ENCODE results near the gene CBX4. TPM values are rescaled to one million over a fixed set of nuclear protein-coding genes. Genes with fewer than 3 reads are reported as not detected.

Gene CBX4
- polyA plus RNA-seq, 1 of the 3 experiments (the other 2 are of a cell fraction) = 21.9 TPM

- TF ChIP-seq CHD2 (IDR thresholded peaks at IDR 0.05; ENCODE audit: low read length, partially characterized antibody) = no peak
- no peak for TF ChIP-seq MXI1 (IDR thresholded peaks at IDR 0.05; ENCODE audit: low read depth, low read length)
- TF ChIP-seq REST (IDR thresholded peaks at IDR 0.05; ENCODE audit: low read depth, low read length) = no peak
- no peak for TF ChIP-seq FOSL2 (IDR thresholded peaks at IDR 0.05; ENCODE audit: borderline replicate concordance, low read depth)
- TF ChIP-seq NFIC (IDR thresholded peaks at IDR 0.05; ENCODE audit: borderline replicate concordance) = no peak
- peak; percentile 69 for TF ChIP-seq MAX (IDR thresholded peaks at IDR 0.05; ENCODE audit: low read depth)
- peak; percentile 59 for TF ChIP-seq CTCF (IDR thresholded peaks at IDR 0.05)
- peak; percentile 30; the same call in 1 of the 2 replicates for TF ChIP-seq SMC3 (IDR thresholded peaks at IDR 0.05; ENCODE audit: low read depth, low read length)
- no peak for TF ChIP-seq TEAD4 (IDR thresholded peaks at IDR 0.05; ENCODE audit: borderline replicate concordance, insufficient read depth)
- TF ChIP-seq IRF3 (IDR thresholded peaks at IDR 0.05; ENCODE audit: low read depth, low read length) = no peak
- TF ChIP-seq EZH2phosphoT487 (IDR thresholded peaks at IDR 0.05; ENCODE audit: borderline replicate concordance, low read depth) = no peak
- TF ChIP-seq USF1 (IDR thresholded peaks at IDR 0.05; ENCODE audit: borderline replicate concordance, low read depth) = no peak
- no peak for TF ChIP-seq ZBTB33 (IDR thresholded peaks at IDR 0.05; ENCODE audit: borderline replicate concordance, low read depth)
- TF ChIP-seq USF2 (IDR thresholded peaks at IDR 0.05; ENCODE audit: borderline replicate concordance, low read depth, low read length) = no peak
- TF ChIP-seq ELF1 (IDR thresholded peaks at IDR 0.05) = no peak
Measured at GRCh38 chr17:79840269-79840988, 1.2 kb upstream of the CBX4 start (continued).

Measured in SK-N-SH (cell line).